NCI-H1417 (cell line): ENCODE measurements around the gene CXCR5.

ENCODE experiments used
- DNase-seq, 3 experiments: peaks; one replicate each; lab custom pipeline; 2025; lab: John Stamatoyannopoulos, UW

CXCR5 gene

DNA sequence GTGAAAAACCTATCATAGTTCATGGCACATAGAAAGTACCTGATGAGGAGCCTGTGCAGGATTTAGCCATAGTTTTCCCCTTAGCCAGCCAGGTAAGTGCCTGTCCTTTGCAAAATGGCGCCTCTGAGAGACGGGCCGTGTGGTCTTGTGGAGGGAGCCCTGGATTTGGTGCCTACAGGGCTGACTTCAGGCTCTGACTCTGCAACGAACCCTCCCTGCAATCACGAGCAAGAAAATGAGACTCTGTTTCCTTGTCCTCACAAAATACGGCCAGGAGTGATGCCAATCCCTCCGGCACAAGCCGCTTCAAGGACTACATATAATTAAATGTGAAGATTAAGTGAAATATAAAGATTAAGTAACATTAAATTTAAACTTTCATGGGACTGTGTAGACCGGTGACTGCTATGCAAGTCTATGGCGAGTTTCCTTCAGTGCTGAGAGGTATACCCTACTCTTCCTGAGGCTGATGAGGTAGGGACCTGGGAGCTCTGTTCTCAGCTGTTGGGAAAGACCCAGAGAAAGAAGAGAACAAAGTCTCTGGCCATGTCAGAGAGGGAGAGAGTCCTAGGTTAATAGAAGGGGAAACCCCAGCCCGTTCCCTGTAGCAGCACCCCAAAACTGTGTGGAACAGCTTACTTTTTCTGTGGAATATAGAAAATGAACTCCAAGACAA, 6.1 kb upstream of the CXCR5 start:
- DNase-seq, result no peak

DNA sequence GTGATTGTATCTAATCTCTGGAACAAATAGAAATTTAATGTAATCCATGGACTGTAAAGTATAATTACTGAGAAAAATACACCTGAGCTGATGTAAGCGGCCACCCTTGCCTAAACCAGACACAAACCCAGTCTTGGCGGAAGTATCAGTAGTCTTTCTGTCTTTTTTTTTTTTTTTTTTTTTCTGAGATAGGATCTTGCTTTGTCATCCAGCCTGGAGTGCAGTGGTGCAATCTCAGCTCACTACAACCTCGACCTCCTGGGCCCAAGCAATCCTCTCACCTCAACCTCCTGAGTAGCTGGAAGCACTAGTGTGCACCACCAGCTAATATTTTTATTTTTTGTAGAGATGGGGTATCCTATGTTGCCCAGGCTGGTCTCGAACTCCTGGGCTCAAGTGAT, 5.5 kb upstream of the CXCR5 start:
- DNase-seq, result no peak

DNA sequence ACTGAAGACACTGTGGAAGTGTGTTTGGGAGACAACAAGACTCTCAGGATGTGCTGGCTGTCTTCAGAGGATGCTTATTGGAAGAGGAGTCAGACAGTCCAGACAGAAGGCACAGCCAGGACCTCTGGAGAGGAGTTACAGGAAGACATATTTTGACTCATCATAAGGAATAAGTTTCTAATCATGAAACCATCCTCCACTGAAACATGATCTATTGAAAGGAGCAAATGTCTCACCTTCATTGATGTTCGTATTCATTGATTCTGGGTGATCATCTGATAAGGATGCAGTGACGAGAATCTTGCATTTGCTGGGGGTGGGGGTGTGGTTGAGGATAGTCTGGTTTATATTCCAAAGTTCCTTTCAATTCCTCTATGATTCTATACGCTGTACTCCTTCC, 2.5 kb upstream of the CXCR5 start:
- DNase-seq, result no peak

GRCh38 chr11:118882491-118882890, 1.2 kb upstream of the CXCR5 start:
- DNase-seq, result no peak

GRCh38 chr11:118883004-118883367, 706 bp upstream of the CXCR5 start:
- no peak for DNase-seq

DNA sequence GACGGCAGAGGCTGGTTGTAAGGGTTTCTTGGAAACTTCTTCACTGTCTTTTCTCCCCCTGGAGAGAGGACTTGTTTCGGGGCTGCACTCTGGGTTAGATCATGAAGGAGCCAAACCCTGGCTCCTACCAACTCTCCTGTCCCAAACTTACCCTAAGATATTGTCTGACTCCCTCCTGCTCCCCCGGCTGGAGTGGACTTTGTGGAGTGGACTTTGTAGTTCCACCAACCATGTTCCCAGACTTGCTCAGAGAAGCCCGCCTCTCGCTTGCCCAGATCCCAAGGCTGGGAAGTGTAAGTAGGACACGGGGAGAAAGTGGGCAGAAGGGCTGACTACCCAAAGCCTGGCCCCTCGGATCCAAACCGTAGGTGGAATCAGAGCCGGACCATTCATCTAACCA, 1.2 kb downstream of the CXCR5 start:
- no peak for DNase-seq

GRCh38 chr11:118885319-118885718, 1.6 kb downstream of the CXCR5 start:
- no peak for DNase-seq

DNA sequence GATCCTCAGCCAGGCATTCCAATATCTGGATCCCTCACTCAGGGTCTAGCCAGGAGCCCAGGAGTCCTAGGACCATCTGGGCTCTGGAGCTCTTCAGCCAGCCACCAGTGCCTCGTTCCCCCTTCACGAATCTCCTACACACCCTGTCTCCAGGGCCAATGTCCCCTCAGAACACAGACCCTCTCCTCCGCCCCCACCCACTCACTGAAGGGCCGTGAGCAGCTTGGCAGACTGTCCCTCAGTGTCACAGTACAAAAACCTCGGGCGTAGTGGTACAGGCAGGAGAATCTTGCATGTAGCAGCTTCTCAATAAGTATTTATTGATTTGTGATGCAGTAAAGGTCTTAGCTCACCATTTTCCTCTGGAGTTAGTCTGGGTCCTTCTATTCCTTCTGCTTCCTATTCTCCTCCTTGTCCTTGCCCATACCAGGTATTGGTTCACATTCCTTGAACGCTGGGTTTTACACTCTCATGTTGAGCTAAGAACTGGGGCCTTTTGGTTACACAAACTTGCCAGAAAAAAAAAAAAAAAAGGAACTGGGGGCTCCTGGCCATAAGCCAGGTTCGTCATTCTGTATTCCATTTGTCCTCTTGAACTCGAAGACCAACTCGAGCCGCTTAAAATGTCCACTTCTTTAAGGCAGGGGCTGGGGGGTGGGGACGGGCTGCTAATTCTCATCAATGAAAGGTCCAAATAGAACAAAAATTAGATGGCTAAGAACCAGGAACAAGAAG, 2.3 kb downstream of the CXCR5 start:
- DNase-seq, result no peak

GRCh38 chr11:118886681-118887111, 3.0 kb downstream of the CXCR5 start:
- DNase-seq, result no peak

DNA sequence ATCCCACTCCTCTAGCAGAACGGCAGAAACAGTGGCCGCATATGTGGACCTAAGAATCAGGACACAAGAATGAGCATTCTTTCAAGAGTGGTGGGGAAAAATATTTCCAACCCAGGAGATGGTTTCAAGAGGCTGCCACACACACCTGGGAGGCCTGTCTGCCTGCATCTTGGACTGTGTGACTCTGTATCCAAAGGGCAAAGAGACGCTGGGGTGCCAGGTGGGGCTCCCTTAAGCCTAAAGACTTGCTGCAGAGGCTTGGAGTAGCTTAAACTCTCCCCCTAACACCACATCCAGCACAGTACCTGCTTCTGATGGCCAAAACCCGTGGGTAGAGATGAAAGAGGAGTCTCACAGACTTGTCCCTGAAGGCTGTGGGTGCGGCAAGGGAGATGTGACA, 3.5 kb downstream of the CXCR5 start:
- DNase-seq, result no peak

GRCh38 chr11:118888398-118888797, 4.7 kb downstream of the CXCR5 start:
- DNase-seq, result no peak

DNA sequence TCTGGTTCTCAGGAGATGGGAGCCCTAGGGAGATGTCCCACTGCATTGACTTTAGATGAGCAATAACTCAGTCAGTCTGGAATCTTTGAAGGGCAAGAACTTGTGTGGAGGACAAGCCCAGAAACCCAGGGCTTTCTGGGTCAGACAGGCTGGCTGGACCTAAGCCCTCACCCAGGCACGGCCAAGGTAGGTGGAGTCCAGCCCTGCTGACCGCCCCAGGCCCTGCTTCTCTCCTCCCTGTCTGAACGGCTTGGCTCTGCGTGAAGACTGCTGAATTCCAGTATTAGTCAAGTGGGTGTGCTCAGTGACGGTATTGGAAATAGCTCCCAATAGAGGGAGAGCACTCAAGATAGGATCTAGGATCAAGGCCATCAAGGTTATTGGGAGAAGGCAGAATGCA, 6.1 kb downstream of the CXCR5 start:
- DNase-seq, result no peak

- peak; percentile 37 to 96 (median 90) for DNase-seq
Observed at GRCh38 chr11:118892514-118892913, 8.8 kb downstream of the CXCR5 start.

DNA sequence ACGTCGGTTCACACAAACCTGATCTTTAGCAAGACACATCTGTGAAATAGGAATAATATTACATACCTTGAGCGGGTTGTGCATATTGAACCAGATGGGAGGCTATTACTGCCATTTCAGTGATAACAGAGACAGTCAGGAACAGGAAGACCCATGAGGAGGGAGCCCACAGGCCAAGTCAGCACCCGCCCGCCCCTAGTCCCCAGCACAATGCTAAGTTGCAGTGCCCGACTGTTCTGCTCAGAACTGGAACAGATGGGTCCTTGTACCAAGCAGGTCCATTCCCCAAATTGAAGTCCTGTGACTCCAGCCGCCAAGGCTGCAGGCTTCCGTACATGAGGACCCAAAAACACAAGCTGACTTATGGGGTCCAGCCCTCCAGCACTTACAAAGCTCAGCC, 9.3 kb downstream of the CXCR5 start:
- DNase-seq, result no peak

GRCh38 chr11:118893662-118894061, 10.0 kb downstream of the CXCR5 start:
- no peak for DNase-seq

DNA sequence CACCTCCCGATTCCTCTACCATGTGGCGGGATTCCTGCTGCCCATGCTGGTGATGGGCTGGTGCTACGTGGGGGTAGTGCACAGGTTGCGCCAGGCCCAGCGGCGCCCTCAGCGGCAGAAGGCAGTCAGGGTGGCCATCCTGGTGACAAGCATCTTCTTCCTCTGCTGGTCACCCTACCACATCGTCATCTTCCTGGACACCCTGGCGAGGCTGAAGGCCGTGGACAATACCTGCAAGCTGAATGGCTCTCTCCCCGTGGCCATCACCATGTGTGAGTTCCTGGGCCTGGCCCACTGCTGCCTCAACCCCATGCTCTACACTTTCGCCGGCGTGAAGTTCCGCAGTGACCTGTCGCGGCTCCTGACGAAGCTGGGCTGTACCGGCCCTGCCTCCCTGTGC, 10.5 kb downstream of the CXCR5 start:
- DNase-seq, result no peak

- DNase-seq, result peak in 1 of 3 experiments; percentile 43
Observed at GRCh38 chr11:118895093-118896039, 11.7 kb downstream of the CXCR5 start.

- DNase-seq, result no peak
Observed at GRCh38 chr11:118896472-118896913, 12.8 kb downstream of the CXCR5 start.

- DNase-seq, result no peak
Observed at GRCh38 chr11:118896921-118897591, 13.4 kb downstream of the CXCR5 start.

DNA sequence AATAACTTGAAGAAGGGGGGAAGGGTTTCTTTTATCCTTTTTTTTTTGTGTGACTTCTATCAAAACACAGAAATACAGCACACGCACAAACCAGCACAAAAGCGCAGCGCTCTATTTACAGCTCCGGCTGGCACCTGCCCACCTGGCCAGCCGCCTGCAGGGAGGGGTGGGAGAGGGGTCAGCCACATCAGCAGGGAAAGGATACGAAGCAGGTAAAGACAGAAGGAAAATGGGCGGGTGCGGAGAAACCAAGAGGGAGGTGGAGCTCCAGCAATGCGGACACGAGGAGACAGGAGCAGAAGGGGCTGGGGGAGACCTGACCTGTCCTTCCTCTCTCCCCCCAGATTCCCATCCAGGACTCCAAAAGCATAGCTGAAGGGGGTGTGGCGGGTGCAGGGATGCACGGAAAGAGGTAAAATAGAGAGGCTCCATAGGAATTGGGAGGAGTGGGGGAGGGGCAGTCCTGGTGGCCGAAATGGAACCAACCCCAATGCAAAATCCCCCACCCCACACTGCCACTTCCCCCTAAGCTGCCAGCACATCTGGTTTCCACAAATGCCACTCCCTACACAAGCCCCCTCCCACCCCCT, 14.1 kb downstream of the CXCR5 start:
- peak in 2 of 3 experiments; percentile 54 to 72 for DNase-seq
